PFSK-1 (cell line): Measurements from ENCODE around the gene KIF19.

Experiments used
- FOXP2 ChIP-seq: optimal IDR thresholded peaks from 2 replicates; pipeline ENCODE3; 2011; ENCODE audit warnings: borderline replicate concordance, control low read depth, inconsistent platforms; ENCODE audit not compliant: insufficient read depth; ENCODE audit errors: extremely low read length, extremely low read depth
- POLR2AphosphoS5 ChIP-seq: IDR thresholded peaks from 2 replicates; pipeline ENCODE4 v1.6.1; 2012; ENCODE audit warnings: low read depth, mild to moderate bottlenecking, control low read depth, low read length, moderate library complexity
- REST ChIP-seq, 2 experiments: IDR thresholded peaks; 2 replicates each; pipeline versions ENCODE4 v1.6.1 to v1.8.0; 2011 to 2012; ENCODE audit warnings: low read depth in 2 of 2, low read length in 2 of 2, control low read depth in 1 of 2, inconsistent platforms in 1 of 2, mild to moderate bottlenecking in 1 of 2, moderate library complexity in 1 of 2; ENCODE audit not compliant: insufficient read depth in 1 of 2
- SIN3A ChIP-seq: IDR thresholded peaks from 2 replicates; pipeline ENCODE4 v1.6.1; 2012; ENCODE audit warnings: mild to moderate bottlenecking, low read length, moderate library complexity, borderline replicate concordance; ENCODE audit not compliant: insufficient read depth
- TAF1 ChIP-seq: IDR thresholded peaks from 2 replicates; pipeline ENCODE4 v1.6.1; 2012; ENCODE audit warnings: low read length, control low read depth, borderline replicate concordance; ENCODE audit not compliant: insufficient read depth

KIF19 gene

GRCh38 chr17:74316220-74316619 is 9.8 kb upstream of the KIF19 start:
- TF ChIP-seq POLR2AphosphoS5 (no peak), REST (IDR thresholded peaks at IDR 0.05; ENCODE audit: insufficient read depth in 1 of 2, low read depth in 2 of 2, low read length in 2 of 2) (no peak), FOXP2 (no peak), TAF1 (no peak), SIN3A (no peak)

GRCh38 chr17:74317071-74317470 is 9.0 kb upstream of the KIF19 start:
- TF ChIP-seq REST (IDR thresholded peaks at IDR 0.05; ENCODE audit: insufficient read depth in 1 of 2, low read depth in 2 of 2, low read length in 2 of 2) = no peak
- TF ChIP-seq FOXP2 = no peak
- no peak for TF ChIP-seq TAF1
- TF ChIP-seq SIN3A = no peak
- no peak for TF ChIP-seq POLR2AphosphoS5

- TF ChIP-seq FOXP2 = no peak
- TF ChIP-seq POLR2AphosphoS5 = no peak
- TF ChIP-seq REST (IDR thresholded peaks at IDR 0.05; ENCODE audit: insufficient read depth in 1 of 2, low read depth in 2 of 2, low read length in 2 of 2) = no peak
- TF ChIP-seq TAF1 = no peak
- TF ChIP-seq SIN3A = no peak
These were observed 7.6 kb upstream of the KIF19 start for GRCh38 chr17:74318391-74318790.

GRCh38 chr17:74324521-74324920 is 1.5 kb upstream of the KIF19 start:
- TF ChIP-seq SIN3A = no peak
- no peak for TF ChIP-seq TAF1

GRCh38 chr17:74325376-74325742 is 667 bp upstream of the KIF19 start:
- TF ChIP-seq SIN3A (no peak), POLR2AphosphoS5 (no peak), FOXP2 (no peak), TAF1 (no peak), REST (IDR thresholded peaks at IDR 0.05; ENCODE audit: insufficient read depth in 1 of 2, low read depth in 2 of 2, low read length in 2 of 2) (no peak)
